Effector memory CD8-positive, alpha-beta T cell (primary cell): ENCODE data around the gene ANO2.

Source experiments
- ATAC-seq: fragments of 150-1000 bp; cut with Tn5 transposase; replicated peaks from 2 replicates; pipeline ENCODE4 v1.10.0; 2021; ENCODE audit warnings: mild to moderate bottlenecking, moderate library complexity
- DNase-seq, 3 experiments: peaks; one replicate each; pipeline ENCODE4 v3.0.0; 2021
- H3K27ac Mint-ChIP-seq, 2 donors: one replicate each; pipeline ENCODE4 v1.8.0; 2022; ENCODE audit warnings: mild to moderate bottlenecking in 2 of 2, mixed read lengths in 2 of 2, moderate library complexity in 2 of 2
- H3K27me3 Mint-ChIP-seq, 2 donors: one replicate each; pipeline ENCODE4 v1.8.0; 2022; ENCODE audit warnings: mixed read lengths in 2 of 2
- H3K36me3 Mint-ChIP-seq: one replicate; pipeline ENCODE4 v1.8.0; 2022; ENCODE audit warnings: mild to moderate bottlenecking, moderate library complexity, mixed read lengths; ENCODE audit not compliant: insufficient read depth
- H3K4me1 Mint-ChIP-seq, 2 donors: one replicate each; pipeline ENCODE4 v1.8.0; 2022; ENCODE audit warnings: low read depth in 2 of 2, mixed read lengths in 2 of 2
- H3K4me3 Mint-ChIP-seq, 2 donors: one replicate each; pipeline ENCODE4 v1.8.0; 2022; ENCODE audit warnings: mild to moderate bottlenecking in 2 of 2, mixed read lengths in 2 of 2, moderate library complexity in 2 of 2
- H3K9me3 Mint-ChIP-seq, 2 donors: one replicate each; pipeline ENCODE4 v1.8.0; 2022; ENCODE audit warnings: mixed read lengths in 2 of 2

ANO2 gene

GRCh38 chr12:5716976-5717375 lies 228.1 kb downstream of the ANO2 start:
- H3K4me1 Mint-ChIP-seq: no peaks in the 10 kb centered on the region
- no peak for ATAC-seq

DNA sequence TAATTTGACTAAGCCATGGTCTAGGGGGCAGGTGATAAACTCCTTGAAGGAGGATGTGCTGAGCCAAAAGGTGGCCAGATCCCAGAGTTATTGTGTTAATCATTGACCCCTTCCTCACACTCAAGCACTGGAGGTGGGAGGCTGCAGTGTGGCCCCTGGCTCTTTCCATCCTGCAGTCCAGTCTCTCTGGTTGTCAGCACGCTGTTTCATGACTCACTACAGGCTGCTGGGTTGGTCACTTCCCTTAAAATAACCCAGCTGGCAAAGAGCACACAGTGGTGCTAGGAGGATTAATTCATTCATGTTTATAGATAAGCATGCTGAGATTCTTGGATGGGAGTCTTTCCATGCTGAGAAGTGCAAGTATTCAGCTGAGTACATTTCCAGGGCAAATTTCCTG lies 228.9 kb downstream of the ANO2 start:
- no peaks in the 10 kb centered on the region for H3K36me3 Mint-ChIP-seq
- ATAC-seq (no peak), DNase-seq (no peak)
- H3K9me3 Mint-ChIP-seq: no peaks in the 10 kb centered on the region
- H3K27ac Mint-ChIP-seq: no peak overlapping the region
- H3K4me3 Mint-ChIP-seq: no peak overlapping the region
- H3K4me1 Mint-ChIP-seq: no peaks in the 10 kb centered on the region
- peaks cover 5 to 33% of the 10 kb centered on the region in 2 donors for H3K27me3 Mint-ChIP-seq

More at GRCh38 chr12:5716976-5717375, 228.1 kb downstream of the ANO2 start:
- H3K27me3 Mint-ChIP-seq: peaks cover 5 to 33% of the 10 kb centered on the region in 2 donors
- no peak overlapping the region for H3K4me3 Mint-ChIP-seq
- H3K36me3 Mint-ChIP-seq: no peaks in the 10 kb centered on the region
- H3K27ac Mint-ChIP-seq: no peak overlapping the region
- DNase-seq: no peak
- no peaks in the 10 kb centered on the region for H3K9me3 Mint-ChIP-seq

DNA sequence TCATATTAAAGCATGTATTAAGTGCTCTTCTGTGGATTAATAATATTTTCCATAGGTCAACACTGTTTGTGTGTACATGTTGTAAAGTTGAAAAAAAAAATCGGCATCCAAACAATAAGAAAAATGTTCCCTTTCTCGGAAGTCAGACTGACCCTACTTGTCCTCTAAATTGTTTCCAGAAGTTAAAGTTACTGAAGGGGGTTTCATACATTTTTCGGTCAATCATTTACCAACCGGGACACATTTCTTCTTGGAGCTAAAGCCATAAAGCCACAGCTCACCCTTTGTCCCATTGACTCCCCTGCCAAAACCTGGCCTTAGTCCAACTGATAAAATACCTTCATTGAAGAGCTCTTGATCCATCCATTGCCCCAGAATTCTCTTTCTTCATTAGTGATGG lies 230.0 kb downstream of the ANO2 start:
- ATAC-seq (no peak), DNase-seq (no peak)
- H3K9me3 Mint-ChIP-seq: no peaks in the 10 kb centered on the region
- no peaks in the 10 kb centered on the region for H3K4me1 Mint-ChIP-seq
- peaks cover 5 to 28% of the 10 kb centered on the region in 2 donors for H3K27me3 Mint-ChIP-seq
- no peak overlapping the region for H3K27ac Mint-ChIP-seq
- H3K36me3 Mint-ChIP-seq: no peaks in the 10 kb centered on the region
- no peak overlapping the region for H3K4me3 Mint-ChIP-seq

- no peak for ATAC-seq
- no peak overlapping the region for H3K27ac Mint-ChIP-seq
Observed at GRCh38 chr12:5713599-5714081, 231.4 kb downstream of the ANO2 start.

DNA sequence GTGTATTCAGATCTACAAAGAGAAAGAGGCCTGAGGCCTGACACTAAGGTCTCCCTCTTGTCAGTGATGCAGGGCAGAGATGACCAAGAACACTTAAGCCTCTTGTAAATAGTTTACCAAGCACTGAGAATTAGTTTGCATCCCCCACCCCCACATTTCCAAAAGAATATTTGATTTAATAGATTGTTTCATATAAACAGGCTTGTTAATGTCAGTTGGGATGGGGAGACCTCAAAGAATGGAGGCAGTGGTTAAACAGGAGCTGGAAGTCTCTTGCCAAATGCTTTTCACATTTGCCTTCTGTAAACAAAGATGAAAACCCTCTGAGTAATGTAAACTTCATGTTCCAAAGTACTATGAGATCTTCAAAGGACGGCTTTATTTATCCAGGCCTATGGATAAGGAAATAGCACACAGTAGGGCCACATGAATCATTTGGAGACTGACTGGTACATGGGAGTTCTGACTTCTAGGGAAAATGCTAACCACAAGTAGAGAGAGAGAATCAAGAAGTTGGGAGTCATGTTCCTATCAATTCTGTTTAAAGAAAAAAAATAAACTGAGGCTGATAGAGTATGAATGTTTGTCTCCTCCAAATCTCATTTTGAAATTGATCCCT lies 234.7 kb downstream of the ANO2 start:
- H3K27me3 Mint-ChIP-seq: peaks cover 34 to 45% of the 10 kb centered on the region in 2 donors
- H3K4me3 Mint-ChIP-seq: no peak overlapping the region
- peaks cover 0 to 4% of the 10 kb centered on the region in 2 donors for H3K4me1 Mint-ChIP-seq
- no peak overlapping the region for H3K27ac Mint-ChIP-seq
- no peak for DNase-seq
- H3K9me3 Mint-ChIP-seq: peaks cover 0 to 7% of the 10 kb centered on the region in 2 donors
- ATAC-seq: no peak
- H3K36me3 Mint-ChIP-seq: no peaks in the 10 kb centered on the region

More at GRCh38 chr12:5713599-5714081, 231.4 kb downstream of the ANO2 start:
- Mint-ChIP-seq H3K9me3 (no peaks in the 10 kb centered on the region), H3K4me3 (no peak overlapping the region), H3K36me3 (no peaks in the 10 kb centered on the region), H3K27me3 (peaks cover 11 to 29% of the 10 kb centered on the region in 2 donors), H3K4me1 (peaks cover 0 to 4% of the 10 kb centered on the region in 2 donors)
- no peak for DNase-seq

DNA sequence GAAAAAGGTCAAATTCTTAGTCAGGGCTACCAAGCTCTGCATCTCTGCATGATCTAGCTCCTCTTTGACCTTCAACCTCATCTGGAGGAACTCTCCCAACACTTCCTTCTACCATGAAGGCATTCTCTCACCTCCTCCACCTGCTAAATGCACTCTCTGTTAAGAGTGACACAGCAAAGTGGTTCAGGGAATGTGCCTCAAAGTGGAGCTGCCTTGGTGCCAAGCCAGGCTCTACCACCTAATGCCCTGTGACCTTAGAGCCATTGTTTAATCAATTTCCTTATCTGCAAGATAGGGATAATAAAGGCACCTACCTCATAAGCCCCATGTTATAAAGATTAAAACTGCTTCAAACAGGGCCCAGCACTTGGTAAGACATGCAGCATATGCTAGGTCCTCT lies 236.7 kb downstream of the ANO2 start:
- Mint-ChIP-seq H3K36me3 (no peaks in the 10 kb centered on the region), H3K4me3 (no peak overlapping the region), H3K27me3 (peaks cover 29 to 45% of the 10 kb centered on the region in 2 donors), H3K9me3 (peaks cover 0 to 7% of the 10 kb centered on the region in 2 donors), H3K27ac (no peak overlapping the region), H3K4me1 (peaks cover 0 to 4% of the 10 kb centered on the region in 2 donors)
- no peak for ATAC-seq
- no peak for DNase-seq

DNA sequence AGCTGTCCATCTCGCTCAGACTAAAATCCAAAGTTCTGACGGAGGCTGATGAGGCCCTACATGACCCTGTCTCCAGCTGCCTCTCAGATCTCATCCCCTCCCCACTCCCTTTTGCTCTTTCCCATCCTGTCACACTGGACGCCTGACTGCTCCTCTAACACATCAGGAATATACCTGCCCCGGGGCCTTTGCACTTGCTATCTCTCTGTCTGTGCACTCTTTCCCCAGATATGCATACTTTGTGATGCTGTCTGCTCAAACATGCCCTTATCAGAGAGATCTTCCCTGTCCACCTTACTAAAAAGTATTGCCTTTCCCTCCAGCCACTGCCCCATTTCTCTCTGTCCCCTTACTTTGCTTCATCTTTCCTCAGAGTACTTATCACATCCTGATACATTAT lies 238.8 kb downstream of the ANO2 start:
- no peak for ATAC-seq
- Mint-ChIP-seq H3K4me1 (peaks cover 0 to 4% of the 10 kb centered on the region in 2 donors), H3K27ac (no peak overlapping the region), H3K9me3 (peaks cover 0 to 7% of the 10 kb centered on the region in 2 donors), H3K36me3 (no peaks in the 10 kb centered on the region), H3K4me3 (no peak overlapping the region), H3K27me3 (peaks cover 35 to 41% of the 10 kb centered on the region in 2 donors)
- no peak for DNase-seq

GRCh38 chr12:5705791-5706190 lies 239.3 kb downstream of the ANO2 start:
- H3K27ac Mint-ChIP-seq: no peak overlapping the region
- ATAC-seq (no peak), DNase-seq (no peak)
- peaks cover 0 to 4% of the 10 kb centered on the region in 2 donors for H3K4me1 Mint-ChIP-seq
- H3K36me3 Mint-ChIP-seq: no peaks in the 10 kb centered on the region
- peaks cover 0 to 7% of the 10 kb centered on the region in 2 donors for H3K9me3 Mint-ChIP-seq
- H3K4me3 Mint-ChIP-seq: no peak overlapping the region
- peaks cover 39 to 43% of the 10 kb centered on the region in 2 donors for H3K27me3 Mint-ChIP-seq

- Mint-ChIP-seq H3K4me1 (no peaks in the 10 kb centered on the region), H3K27me3 (peaks cover 6 to 15% of the 10 kb centered on the region in 2 donors), H3K27ac (no peak overlapping the region), H3K9me3 (peaks cover 0 to 5% of the 10 kb centered on the region in 2 donors), H3K4me3 (no peak overlapping the region), H3K36me3 (no peaks in the 10 kb centered on the region)
- DNase-seq (no peak), ATAC-seq (no peak)
Observed at GRCh38 chr12:5694759-5695409, 250.2 kb downstream of the ANO2 start.

GRCh38 chr12:5692850-5693249 lies 252.2 kb downstream of the ANO2 start:
- Mint-ChIP-seq H3K27ac (no peak overlapping the region), H3K9me3 (peaks cover 0 to 5% of the 10 kb centered on the region in 2 donors), H3K27me3 (peaks cover 6 to 15% of the 10 kb centered on the region in 2 donors), H3K36me3 (no peaks in the 10 kb centered on the region), H3K4me3 (no peak overlapping the region), H3K4me1 (no peaks in the 10 kb centered on the region)
- no peak for DNase-seq
- ATAC-seq: no peak

DNA sequence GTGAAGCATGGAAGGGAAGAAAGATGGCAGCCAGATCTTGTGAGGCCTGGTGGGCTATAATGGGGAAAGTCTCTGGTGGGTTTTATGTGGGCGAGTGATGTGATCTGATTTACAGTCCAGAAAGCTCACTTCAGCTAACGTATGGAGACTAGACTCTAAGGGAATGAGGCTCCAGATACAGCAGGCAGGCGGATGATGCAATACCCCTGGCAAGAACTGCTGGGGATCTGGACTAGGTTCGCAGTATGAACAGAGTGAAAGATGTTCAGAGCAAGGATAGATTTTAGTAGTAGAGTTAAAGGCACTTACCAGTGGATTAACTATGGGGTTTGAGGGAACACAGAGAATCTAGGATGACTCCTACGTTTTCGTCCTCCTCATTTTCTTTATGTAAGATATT lies 253.1 kb downstream of the ANO2 start:
- H3K4me1 Mint-ChIP-seq: no peaks in the 10 kb centered on the region
- no peak overlapping the region for H3K4me3 Mint-ChIP-seq
- no peaks in the 10 kb centered on the region for H3K36me3 Mint-ChIP-seq
- DNase-seq (no peak), ATAC-seq (no peak)
- H3K27ac Mint-ChIP-seq: no peak overlapping the region
- peaks cover 0 to 5% of the 10 kb centered on the region in 2 donors for H3K9me3 Mint-ChIP-seq
- peaks cover 6 to 15% of the 10 kb centered on the region in 2 donors for H3K27me3 Mint-ChIP-seq

GRCh38 chr12:5690240-5690639 lies 254.8 kb downstream of the ANO2 start:
- H3K4me1 Mint-ChIP-seq: no peaks in the 10 kb centered on the region
- DNase-seq: no peak
- ATAC-seq: no peak

GRCh38 chr12:5689773-5690172 lies 255.3 kb downstream of the ANO2 start:
- Mint-ChIP-seq H3K9me3 (peaks cover 0 to 5% of the 10 kb centered on the region in 2 donors), H3K4me3 (no peak overlapping the region), H3K36me3 (no peaks in the 10 kb centered on the region), H3K27ac (no peak overlapping the region), H3K27me3 (peaks cover 6 to 10% of the 10 kb centered on the region in 2 donors), H3K4me1 (no peaks in the 10 kb centered on the region)
- ATAC-seq (no peak), DNase-seq (no peak)

More at GRCh38 chr12:5690240-5690639, 254.8 kb downstream of the ANO2 start:
- H3K27ac Mint-ChIP-seq: no peak overlapping the region
- peaks cover 6 to 15% of the 10 kb centered on the region in 2 donors for H3K27me3 Mint-ChIP-seq
- no peaks in the 10 kb centered on the region for H3K36me3 Mint-ChIP-seq
- H3K4me3 Mint-ChIP-seq: no peak overlapping the region
- H3K9me3 Mint-ChIP-seq: peaks cover 0 to 5% of the 10 kb centered on the region in 2 donors

DNA sequence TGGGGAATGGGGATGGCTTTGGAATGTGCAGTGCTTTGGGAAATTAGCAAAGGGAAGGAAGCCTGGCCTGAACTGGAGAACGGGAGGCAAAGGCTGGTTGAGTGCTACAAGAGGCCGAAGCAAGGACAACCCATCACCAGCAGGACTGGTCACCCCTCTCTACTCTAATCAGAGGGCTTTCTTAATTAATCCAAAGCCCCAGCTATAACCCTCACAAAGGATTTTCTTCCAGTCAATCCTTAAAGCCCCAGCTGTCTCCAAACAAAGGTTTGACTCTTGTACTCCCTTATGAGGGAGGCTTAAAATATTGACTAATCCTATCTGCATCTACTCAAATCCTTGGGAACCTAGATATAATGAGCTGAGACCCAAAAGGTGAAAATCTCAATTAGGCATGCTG lies 256.8 kb downstream of the ANO2 start:
- DNase-seq (no peak), ATAC-seq (no peak)
- Mint-ChIP-seq H3K36me3 (no peaks in the 10 kb centered on the region), H3K4me3 (no peak overlapping the region), H3K27me3 (peaks cover 10 to 12% of the 10 kb centered on the region in 2 donors), H3K27ac (no peak overlapping the region), H3K9me3 (no peaks in the 10 kb centered on the region), H3K4me1 (no peaks in the 10 kb centered on the region)
